HCT116 (cell line): ENCODE results near the gene CCDC107.
"Not testable (repeated sequence)": the region's sequence is repeated elsewhere in the genome, so short reads cannot be mapped to it uniquely, and the experiment has no call there.

ENCODE experiments used
- CEBPB ChIP-seq: IDR thresholded peaks from 2 replicates; pipeline ENCODE4 v1.6.1; 2012; ENCODE audit warnings: low read depth
- ELF1 ChIP-seq: IDR thresholded peaks from 2 replicates; pipeline ENCODE4 v1.6.1; 2012; ENCODE audit warnings: low read depth, borderline replicate concordance
- EZH2 ChIP-seq: fragments of 200-600 bp; sonication (generic); IDR thresholded peaks from 2 replicates; pipeline ENCODE4 v1.6.1; 2017; ENCODE audit warnings: antibody characterized with exemption, mixed run types
- EZH2phosphoT487 ChIP-seq: fragments of 200-600 bp; IDR thresholded peaks from 2 replicates; pipeline ENCODE4 v1.6.1; 2018; ENCODE audit warnings: antibody characterized with exemption, borderline replicate concordance
- FOSL1 ChIP-seq: IDR thresholded peaks from 2 replicates; pipeline ENCODE4 v1.6.1; 2012; ENCODE audit warnings: low read depth
- JUND ChIP-seq: IDR thresholded peaks from 2 replicates; pipeline ENCODE4 v1.6.1; 2012
- POLR2A ChIP-seq: IDR thresholded peaks from 2 replicates; pipeline ENCODE4 v1.7.0; 2011; ENCODE audit warnings: borderline replicate concordance; ENCODE audit not compliant: insufficient read depth, insufficient read length; ENCODE audit errors: extremely low read depth
- POLR2AphosphoS5 ChIP-seq: IDR thresholded peaks from 2 replicates; pipeline ENCODE4 v1.6.1; 2011; ENCODE audit warnings: mild to moderate bottlenecking, low read depth, low read length, moderate library complexity
- SIN3A ChIP-seq: IDR thresholded peaks from 2 replicates; pipeline ENCODE4 v1.6.1; 2012; ENCODE audit warnings: low read depth
- ZFX ChIP-seq: fragments of 450-650 bp; IDR thresholded peaks from 2 replicates; pipeline ENCODE4 v1.6.1; 2017
- ZNF274 ChIP-seq: fragments of 200-500 bp; sonication (Bioruptor generic); IDR thresholded peaks from 2 replicates; pipeline ENCODE4 v1.6.1; 2014; ENCODE audit warnings: mild to moderate bottlenecking, low read depth, low read length, inconsistent platforms
- TF ChIP-seq, protein P1 (sequence below), 3 experiments: fragments of 200-600 bp in 1 of 3; sonication (generic) in 1 of 3; IDR thresholded peaks in 2 of 3; conservative IDR thresholded peaks in 1 of 3; 2 replicates each; pipeline ENCODE4 v1.5.1; 2012 to 2017; ENCODE audit warnings: low read depth in 2 of 3, low read length in 2 of 3, antibody characterized with exemption in 1 of 3, borderline replicate concordance in 1 of 3, control low read depth in 1 of 3, mild to moderate bottlenecking in 1 of 3, mixed read lengths in 1 of 3, mixed run types in 1 of 3, moderate library complexity in 1 of 3; ENCODE audit not compliant: insufficient read depth in 1 of 3
- TF ChIP-seq, protein P2 (sequence below): IDR thresholded peaks from 2 replicates; pipeline ENCODE4 v1.6.1; 2012; ENCODE audit warnings: low read depth
- TF ChIP-seq, protein P3 (sequence below): IDR thresholded peaks from 2 replicates; pipeline ENCODE4 v1.6.1; 2012

DNA sequence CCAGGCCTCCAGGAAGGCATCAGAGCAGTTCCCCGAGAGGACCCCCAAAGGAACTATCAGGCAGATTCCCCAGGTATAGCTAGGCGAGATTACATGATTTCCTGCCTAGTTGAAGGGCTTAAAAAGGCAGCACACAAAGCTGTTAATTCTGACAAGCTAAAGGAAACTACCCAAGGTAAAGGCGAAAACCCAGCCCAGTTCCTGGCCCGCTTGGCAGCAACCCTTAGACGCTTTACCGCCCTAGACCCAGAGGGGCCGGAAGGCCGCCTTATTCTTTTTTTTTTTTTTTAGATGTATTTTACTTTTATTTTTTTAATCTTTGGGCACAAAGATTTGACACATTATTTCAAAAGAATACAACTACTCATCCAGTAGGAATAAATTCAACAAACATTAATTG lies 19.3 kb upstream of the CCDC107 start:
- not testable (repeated sequence) for TF ChIP-seq CEBPB, POLR2AphosphoS5, POLR2A, EZH2, JUND, SIN3A, EZH2phosphoT487, ZFX, ZNF274, FOSL1, ELF1
- TF ChIP-seq, protein P1, sequence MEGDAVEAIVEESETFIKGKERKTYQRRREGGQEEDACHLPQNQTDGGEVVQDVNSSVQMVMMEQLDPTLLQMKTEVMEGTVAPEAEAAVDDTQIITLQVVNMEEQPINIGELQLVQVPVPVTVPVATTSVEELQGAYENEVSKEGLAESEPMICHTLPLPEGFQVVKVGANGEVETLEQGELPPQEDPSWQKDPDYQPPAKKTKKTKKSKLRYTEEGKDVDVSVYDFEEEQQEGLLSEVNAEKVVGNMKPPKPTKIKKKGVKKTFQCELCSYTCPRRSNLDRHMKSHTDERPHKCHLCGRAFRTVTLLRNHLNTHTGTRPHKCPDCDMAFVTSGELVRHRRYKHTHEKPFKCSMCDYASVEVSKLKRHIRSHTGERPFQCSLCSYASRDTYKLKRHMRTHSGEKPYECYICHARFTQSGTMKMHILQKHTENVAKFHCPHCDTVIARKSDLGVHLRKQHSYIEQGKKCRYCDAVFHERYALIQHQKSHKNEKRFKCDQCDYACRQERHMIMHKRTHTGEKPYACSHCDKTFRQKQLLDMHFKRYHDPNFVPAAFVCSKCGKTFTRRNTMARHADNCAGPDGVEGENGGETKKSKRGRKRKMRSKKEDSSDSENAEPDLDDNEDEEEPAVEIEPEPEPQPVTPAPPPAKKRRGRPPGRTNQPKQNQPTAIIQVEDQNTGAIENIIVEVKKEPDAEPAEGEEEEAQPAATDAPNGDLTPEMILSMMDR (IDR thresholded peaks at IDR 0.05 in 2 of 3, conservative IDR thresholded peaks at IDR 0.05 in 1 of 3; ENCODE audit: borderline replicate concordance in 1 of 3, insufficient read depth in 1 of 3, low read depth in 2 of 3, low read length in 2 of 3), result not testable (repeated sequence)
- TF ChIP-seq, protein P2, sequence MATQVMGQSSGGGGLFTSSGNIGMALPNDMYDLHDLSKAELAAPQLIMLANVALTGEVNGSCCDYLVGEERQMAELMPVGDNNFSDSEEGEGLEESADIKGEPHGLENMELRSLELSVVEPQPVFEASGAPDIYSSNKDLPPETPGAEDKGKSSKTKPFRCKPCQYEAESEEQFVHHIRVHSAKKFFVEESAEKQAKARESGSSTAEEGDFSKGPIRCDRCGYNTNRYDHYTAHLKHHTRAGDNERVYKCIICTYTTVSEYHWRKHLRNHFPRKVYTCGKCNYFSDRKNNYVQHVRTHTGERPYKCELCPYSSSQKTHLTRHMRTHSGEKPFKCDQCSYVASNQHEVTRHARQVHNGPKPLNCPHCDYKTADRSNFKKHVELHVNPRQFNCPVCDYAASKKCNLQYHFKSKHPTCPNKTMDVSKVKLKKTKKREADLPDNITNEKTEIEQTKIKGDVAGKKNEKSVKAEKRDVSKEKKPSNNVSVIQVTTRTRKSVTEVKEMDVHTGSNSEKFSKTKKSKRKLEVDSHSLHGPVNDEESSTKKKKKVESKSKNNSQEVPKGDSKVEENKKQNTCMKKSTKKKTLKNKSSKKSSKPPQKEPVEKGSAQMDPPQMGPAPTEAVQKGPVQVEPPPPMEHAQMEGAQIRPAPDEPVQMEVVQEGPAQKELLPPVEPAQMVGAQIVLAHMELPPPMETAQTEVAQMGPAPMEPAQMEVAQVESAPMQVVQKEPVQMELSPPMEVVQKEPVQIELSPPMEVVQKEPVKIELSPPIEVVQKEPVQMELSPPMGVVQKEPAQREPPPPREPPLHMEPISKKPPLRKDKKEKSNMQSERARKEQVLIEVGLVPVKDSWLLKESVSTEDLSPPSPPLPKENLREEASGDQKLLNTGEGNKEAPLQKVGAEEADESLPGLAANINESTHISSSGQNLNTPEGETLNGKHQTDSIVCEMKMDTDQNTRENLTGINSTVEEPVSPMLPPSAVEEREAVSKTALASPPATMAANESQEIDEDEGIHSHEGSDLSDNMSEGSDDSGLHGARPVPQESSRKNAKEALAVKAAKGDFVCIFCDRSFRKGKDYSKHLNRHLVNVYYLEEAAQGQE, result not testable (repeated sequence)
- TF ChIP-seq, protein P3, sequence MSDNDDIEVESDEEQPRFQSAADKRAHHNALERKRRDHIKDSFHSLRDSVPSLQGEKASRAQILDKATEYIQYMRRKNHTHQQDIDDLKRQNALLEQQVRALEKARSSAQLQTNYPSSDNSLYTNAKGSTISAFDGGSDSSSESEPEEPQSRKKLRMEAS, result not testable (repeated sequence)
